ENCODE measurements around the gene CSF1. TPM values are rescaled to one million over a fixed set of nuclear protein-coding genes. Genes with fewer than 3 reads are reported as not detected.

The CSF1 gene
- total and polyA plus RNA-seq, 2 of the 13 experiments (the other 11 are each of a cell fraction or from before 2014, with no cell fraction given), result 4.6 to 13.3 TPM

GRCh38 chr1:109889094-109889493 is 21.6 kb upstream of the CSF1 start:
- Histone ChIP-seq H3K27me3 (ENCODE audit: control insufficient read depth in 1 of 2, insufficient read depth in 2 of 2, low read length in 2 of 2) (peaks cover 0 to 7% of the 10 kb centered on the region in 2 experiments; a peak in 1 of 5 replicates), H2AFZ (ENCODE audit: low read length) (no peak overlapping the region), H3K9ac (ENCODE audit: insufficient read depth, low read depth, low read length) (no peak overlapping the region), H3K79me2 (ENCODE audit: insufficient read depth, low read length) (no peaks in the 10 kb centered on the region), H3K4me3 (replicated peaks in 1 of 3; ENCODE audit: insufficient read depth in 1 of 3, low read depth in 2 of 3, low read length in 3 of 3) (no peak overlapping the region), H4K20me1 (ENCODE audit: insufficient read depth, low read length) (no peaks in the 10 kb centered on the region), H3K4me1 (ENCODE audit: insufficient read depth, low read length) (peaks cover 73% of the 10 kb centered on the region), H3K36me3 (replicated peaks in 1 of 2; ENCODE audit: control insufficient read depth in 1 of 2, insufficient read depth in 2 of 2, low read length in 2 of 2) (no peaks in the 10 kb centered on the region), H3K27ac (ENCODE audit: extremely low read length, insufficient read depth, low read length) (no peak overlapping the region), H3K9me3 (ENCODE audit: low read length) (no peaks in the 10 kb centered on the region), H3K4me2 (ENCODE audit: low read depth, low read length) (no peak overlapping the region)
- FAIRE-seq (no peak), ATAC-seq (no peak), DNase-seq (ENCODE audit: low spot score) (no peak)
- POLR2A ChIA-PET, result no interaction called here
- CTCF ChIA-PET (ENCODE audit: low intra/inter-chr PET ratio, low total read pairs), result no interaction called here
- in situ Hi-C loops (cut with HindIII; ENCODE audit: extremely low pct_ligation_motif_present, low pct_unique_long_range_greater_than_20kb), result no loop called here
- BruUV-seq (replicated peaks), result no TSS peak
- 78% methylated on average over 3 of the region's 3 CpGs for WGBS (ENCODE audit: low lambda C conversion rate)
- TF ChIP-seq BORCS8-MEF2B (CRISPR knock-in tag; IDR thresholded peaks at IDR 0.05), result no peak
- no peak for TF ChIP-seq HNRNPK (IDR thresholded peaks at IDR 0.05; ENCODE audit: low read depth, low read length, poor library complexity, severe bottlenecking)
- intact Hi-C loops (cut with micrococcal nuclease; ENCODE audit: unreplicated experiment), result no loop called here

GRCh38 chr1:109890115-109890953 is 20.3 kb upstream of the CSF1 start:
- H2AFZ ChIP-seq (ENCODE audit: low read length), result no peak overlapping the region

More at GRCh38 chr1:109890115-109890953, 20.3 kb upstream of the CSF1 start:
- Histone ChIP-seq H3K27ac (ENCODE audit: extremely low read length, insufficient read depth, low read length) (no peak overlapping the region), H3K36me3 (replicated peaks in 1 of 2; ENCODE audit: control insufficient read depth in 1 of 2, insufficient read depth in 2 of 2, low read length in 2 of 2) (no peaks in the 10 kb centered on the region), H4K20me1 (ENCODE audit: insufficient read depth, low read length) (no peaks in the 10 kb centered on the region), H3K79me2 (ENCODE audit: insufficient read depth, low read length) (no peaks in the 10 kb centered on the region), H3K9ac (ENCODE audit: insufficient read depth, low read depth, low read length) (no peak overlapping the region), H3K4me2 (ENCODE audit: low read depth, low read length) (no peak overlapping the region), H3K9me3 (ENCODE audit: low read length) (no peaks in the 10 kb centered on the region), H3K4me3 (replicated peaks in 1 of 3; ENCODE audit: insufficient read depth in 1 of 3, low read depth in 2 of 3, low read length in 3 of 3) (no peak overlapping the region), H3K4me1 (ENCODE audit: insufficient read depth, low read length) (peaks cover 73% of the 10 kb centered on the region), H3K27me3 (ENCODE audit: control insufficient read depth in 1 of 2, insufficient read depth in 2 of 2, low read length in 2 of 2) (peaks cover 0 to 7% of the 10 kb centered on the region in 2 experiments; a peak in 1 of 5 replicates)
- intact Hi-C loops (cut with micrococcal nuclease; ENCODE audit: unreplicated experiment), result no loop called here
- DNase-seq (ENCODE audit: low spot score) (no peak), ATAC-seq (no peak), FAIRE-seq (no peak)
- WGBS (ENCODE audit: low lambda C conversion rate), result 55% methylated on average over 5 of the region's 5 CpGs
- TF ChIP-seq MTA3 (CRISPR knock-in tag; IDR thresholded peaks at IDR 0.05) (no peak), RXRA (CRISPR knock-in tag; IDR thresholded peaks at IDR 0.05) (no peak), HOXA3 (CRISPR knock-in tag; IDR thresholded peaks at IDR 0.05) (no peak), SIX4 (CRISPR knock-in tag; IDR thresholded peaks at IDR 0.05) (no peak), ZFX (CRISPR knock-in tag; IDR thresholded peaks at IDR 0.05; ENCODE audit: low read depth) (no peak), NFRKB (IDR thresholded peaks at IDR 0.05) (no peak)
- no TSS peak for BruUV-seq (replicated peaks)
- ChIA-PET POLR2A (interaction anchor here (2.1 kb wide), 1 partner anchor 12 kb away, joined by 7 read pairs; no protein-coding TSS in a partner anchor), CTCF (ENCODE audit: low intra/inter-chr PET ratio, low total read pairs) (no interaction called here)
- in situ Hi-C loops (cut with HindIII; ENCODE audit: extremely low pct_ligation_motif_present, low pct_unique_long_range_greater_than_20kb), result no loop called here

All from HepG2 (cell line).